ENCODE measurements around the gene COG4. TPM values are rescaled to one million over a fixed set of nuclear protein-coding genes. Genes with fewer than 3 reads are reported as not detected.
A peak's percentile ranks its signal among the peaks of the same experiment; 100 is the strongest.
"Not testable (repeated sequence)": the region's sequence is repeated elsewhere in the genome, so short reads cannot be mapped to it uniquely, and the experiment has no call there.

Gene COG4
- polyA plus RNA-seq, 1 experiment = 71.7 TPM

DNA sequence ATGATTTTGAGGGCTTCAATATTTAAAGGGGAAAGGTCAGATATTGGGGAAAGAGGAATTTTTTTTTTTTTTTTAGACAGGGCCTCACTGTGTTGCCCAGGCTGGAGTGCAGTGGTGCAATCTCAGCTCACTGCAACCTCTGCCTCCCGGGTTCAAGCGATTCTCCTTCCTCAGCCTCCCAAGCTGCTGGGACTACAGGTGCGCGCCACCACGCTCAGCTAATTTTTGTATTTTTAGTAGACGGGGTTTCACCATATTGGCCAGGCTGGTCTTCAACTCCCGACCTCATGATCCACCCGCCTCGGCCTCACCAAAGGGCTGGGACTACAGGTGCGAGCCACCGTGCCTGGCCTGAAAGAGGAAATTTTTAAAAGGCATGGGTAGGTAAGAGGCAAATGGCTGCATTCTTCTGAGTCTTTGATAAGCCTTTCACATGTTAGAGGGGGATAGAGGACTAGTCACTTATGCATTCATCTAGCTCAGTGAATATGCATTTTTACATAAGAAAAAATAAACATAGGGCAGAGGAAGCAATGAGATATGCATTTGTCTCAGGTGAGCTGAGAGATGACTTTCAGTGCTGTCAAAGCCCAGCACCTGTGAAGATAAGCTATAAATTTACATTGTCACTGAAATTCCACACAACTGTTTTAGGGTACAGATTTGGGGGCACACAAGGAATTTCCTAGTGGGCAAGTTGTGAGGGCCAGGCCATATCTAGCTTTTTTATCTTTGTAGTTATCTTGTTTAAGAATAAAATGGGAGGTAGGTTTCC is 70.0 kb downstream of the COG4 start:
- POLR2A ChIA-PET = interaction anchor here (0.7 kb wide), 2 partner anchors 104 to 1209 kb away, joined by 15 to 19 read pairs; no protein-coding TSS in a partner anchor
- no peak for DNase-seq (ENCODE audit: low read depth)
- TF ChIP-seq, protein P1, sequence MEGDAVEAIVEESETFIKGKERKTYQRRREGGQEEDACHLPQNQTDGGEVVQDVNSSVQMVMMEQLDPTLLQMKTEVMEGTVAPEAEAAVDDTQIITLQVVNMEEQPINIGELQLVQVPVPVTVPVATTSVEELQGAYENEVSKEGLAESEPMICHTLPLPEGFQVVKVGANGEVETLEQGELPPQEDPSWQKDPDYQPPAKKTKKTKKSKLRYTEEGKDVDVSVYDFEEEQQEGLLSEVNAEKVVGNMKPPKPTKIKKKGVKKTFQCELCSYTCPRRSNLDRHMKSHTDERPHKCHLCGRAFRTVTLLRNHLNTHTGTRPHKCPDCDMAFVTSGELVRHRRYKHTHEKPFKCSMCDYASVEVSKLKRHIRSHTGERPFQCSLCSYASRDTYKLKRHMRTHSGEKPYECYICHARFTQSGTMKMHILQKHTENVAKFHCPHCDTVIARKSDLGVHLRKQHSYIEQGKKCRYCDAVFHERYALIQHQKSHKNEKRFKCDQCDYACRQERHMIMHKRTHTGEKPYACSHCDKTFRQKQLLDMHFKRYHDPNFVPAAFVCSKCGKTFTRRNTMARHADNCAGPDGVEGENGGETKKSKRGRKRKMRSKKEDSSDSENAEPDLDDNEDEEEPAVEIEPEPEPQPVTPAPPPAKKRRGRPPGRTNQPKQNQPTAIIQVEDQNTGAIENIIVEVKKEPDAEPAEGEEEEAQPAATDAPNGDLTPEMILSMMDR (IDR thresholded peaks at IDR 0.05; ENCODE audit: insufficient read depth, low read depth, low read length) = no peak
- H3K4me3 ChIP-seq (ENCODE audit: low read depth, low read length) = peak overlapping the region; percentile 71; the same call in 1 of the 2 replicates
- H3K36me3 ChIP-seq (ENCODE audit: control insufficient read depth, insufficient read depth, low read length) = no peaks in the 10 kb centered on the region
- H3K27me3 ChIP-seq (ENCODE audit: control insufficient read depth, insufficient read depth, low read length) = no peaks in the 10 kb centered on the region
- CTCF ChIA-PET = interaction anchor here (0.6 to 1.5 kb wide), 7 partner anchors 8 to 127 kb away, joined by 3 to 4 read pairs (median 3); no protein-coding TSS in a partner anchor

DNA sequence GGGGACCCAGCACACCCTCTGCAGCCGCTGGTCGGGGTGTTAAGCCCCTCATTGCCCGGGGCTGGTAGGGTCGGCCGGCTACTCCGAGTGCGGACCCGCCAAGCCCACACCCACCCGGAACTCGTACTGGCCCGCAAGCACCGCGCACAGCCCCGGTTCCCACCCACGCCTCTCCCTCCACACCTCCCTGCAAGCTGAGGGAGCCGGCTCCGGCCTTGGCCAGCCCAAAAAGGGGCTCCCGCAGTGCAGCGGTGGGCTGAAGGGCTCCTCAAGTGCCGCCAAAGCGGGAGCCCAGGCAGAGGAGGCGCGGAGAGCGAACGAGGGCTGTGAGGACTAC is 72.4 kb downstream of the COG4 start:
- CTCF ChIA-PET = interaction anchor here (1.9 kb wide), 1 partner anchor 11 kb away, joined by 4 read pairs; the partner anchor contains the start of gene ST3GAL2
- H3K27me3 ChIP-seq (ENCODE audit: control insufficient read depth, insufficient read depth, low read length); DNase-seq (ENCODE audit: low read depth); POLR2A ChIA-PET; H3K36me3 ChIP-seq (ENCODE audit: control insufficient read depth, insufficient read depth, low read length): not testable (repeated sequence)
- 0 out of 2 replicates have a peak overlapping the region, but pooled peaks have one; percentile 8 for H3K4me3 ChIP-seq (ENCODE audit: low read depth, low read length)

DNA sequence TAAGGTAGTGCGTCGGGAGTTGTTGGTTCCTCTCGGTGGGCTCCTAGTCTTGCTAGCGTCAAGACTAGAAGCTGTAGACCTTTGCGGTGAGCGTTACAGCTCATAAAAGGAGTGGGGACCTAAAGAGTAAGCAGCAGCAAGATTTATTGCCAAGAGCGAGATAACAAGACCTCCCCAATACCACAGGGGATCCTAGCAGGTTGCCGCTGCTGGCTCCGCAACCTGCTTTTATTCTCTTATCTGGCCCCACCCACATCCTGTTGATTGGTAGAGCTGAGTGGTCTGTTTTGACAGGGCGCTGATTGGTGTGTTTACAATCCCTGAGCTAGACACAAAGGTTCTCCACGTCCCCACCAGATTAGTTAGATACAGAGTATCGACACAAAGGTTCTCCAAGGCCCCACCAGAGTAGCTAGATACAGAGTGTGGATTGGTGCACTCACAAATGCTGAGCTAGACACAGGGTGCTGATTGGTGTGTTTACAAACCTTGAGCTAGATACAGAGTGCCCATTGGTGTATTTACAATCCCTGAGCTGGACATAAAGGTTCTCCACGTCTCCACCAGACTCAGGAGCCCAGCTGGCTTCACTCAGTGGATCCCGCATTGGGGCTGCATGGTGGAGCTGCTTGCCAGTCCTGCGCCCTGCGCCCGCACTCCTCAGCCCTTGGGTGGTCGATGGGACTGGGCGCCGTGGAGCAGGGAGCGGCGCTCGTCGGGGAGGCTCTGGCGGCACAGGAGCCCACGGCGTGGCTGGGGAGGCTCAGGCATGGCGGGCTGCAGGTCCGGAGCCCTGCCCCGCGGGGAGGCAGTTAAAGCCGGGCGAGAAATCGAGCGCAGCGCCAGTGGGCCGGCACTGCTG is 73.0 kb downstream of the COG4 start:
- H3K36me3 ChIP-seq (ENCODE audit: control insufficient read depth, insufficient read depth, low read length); H3K27me3 ChIP-seq (ENCODE audit: control insufficient read depth, insufficient read depth, low read length); POLR2A ChIA-PET; DNase-seq (ENCODE audit: low read depth): not testable (repeated sequence)
- H3K4me3 ChIP-seq (ENCODE audit: low read depth, low read length) = 0 out of 2 replicates have a peak overlapping the region, but pooled peaks have one; percentile 8
- CTCF ChIA-PET = interaction anchor here (1.9 kb wide), 1 partner anchor 11 kb away, joined by 4 read pairs; the partner anchor contains the start of gene ST3GAL2

- no peaks in the 10 kb centered on the region for H3K27me3 ChIP-seq (ENCODE audit: control insufficient read depth, insufficient read depth, low read length)
- no peaks in the 10 kb centered on the region for H3K36me3 ChIP-seq (ENCODE audit: control insufficient read depth, insufficient read depth, low read length)
- DNase-seq (ENCODE audit: low read depth) = no peak
- no peak overlapping the region for H3K4me3 ChIP-seq (ENCODE audit: low read depth, low read length)
- ChIA-PET POLR2A (no interaction called here), CTCF (no interaction called here)
- TF ChIP-seq, protein P1 (IDR thresholded peaks at IDR 0.05; ENCODE audit: insufficient read depth, low read depth, low read length) = no peak
These were observed 75.3 kb downstream of the COG4 start for GRCh38 chr16:70448075-70448474.

DNA sequence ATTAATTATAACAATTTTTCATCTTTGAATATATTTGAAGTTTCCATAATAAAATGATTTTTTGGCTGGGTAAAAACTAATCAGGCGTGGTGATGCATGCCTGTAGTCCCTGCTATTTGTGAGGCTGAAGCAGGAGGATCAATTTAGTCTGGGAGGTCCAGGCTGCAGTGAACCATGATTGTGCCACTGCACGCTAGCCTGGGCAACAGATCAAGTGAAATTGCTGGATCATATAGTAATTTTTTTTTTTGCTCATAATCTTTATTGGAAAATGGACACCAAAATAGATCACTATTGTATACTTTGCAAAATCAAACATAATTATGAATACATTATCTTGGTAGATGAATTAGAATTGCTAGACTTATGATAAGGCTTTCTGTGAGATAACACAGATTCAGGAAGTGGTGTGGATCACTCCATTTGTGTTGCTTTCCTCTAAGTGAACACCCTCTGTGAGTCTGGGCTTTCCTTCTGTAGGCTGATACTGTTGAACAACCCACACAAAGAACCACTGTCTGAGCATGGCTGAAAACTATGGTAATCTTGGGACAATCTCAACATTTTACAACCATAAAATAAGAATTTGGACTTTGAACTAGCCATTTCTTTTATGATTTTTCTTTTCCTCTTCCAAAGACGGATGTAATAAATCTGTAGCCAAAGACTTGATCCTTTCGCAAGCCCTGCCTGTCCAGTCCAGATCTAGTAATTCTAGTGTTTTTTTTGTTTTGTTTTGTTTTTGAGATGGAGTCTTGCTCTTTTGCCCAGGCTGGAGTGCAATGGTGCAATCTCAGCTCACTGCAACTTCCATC is 78.9 kb downstream of the COG4 start:
- Histone ChIP-seq H3K36me3 (ENCODE audit: control insufficient read depth, insufficient read depth, low read length) (no peaks in the 10 kb centered on the region), H3K4me3 (ENCODE audit: low read depth, low read length) (no peak overlapping the region), H3K27me3 (ENCODE audit: control insufficient read depth, insufficient read depth, low read length) (no peaks in the 10 kb centered on the region)
- POLR2A ChIA-PET = no interaction called here
- DNase-seq (ENCODE audit: low read depth) = no peak
- CTCF ChIA-PET = interaction anchor here (0.6 kb wide), 1 partner anchor 26 kb away, joined by 3 read pairs; no protein-coding TSS in a partner anchor
- TF ChIP-seq, protein P1 (IDR thresholded peaks at IDR 0.05; ENCODE audit: insufficient read depth, low read depth, low read length) = no peak
